Testis (tissue), 3 donors: ENCODE measurements around the gene WDR87. TPM values are rescaled to one million over a fixed set of nuclear protein-coding genes. Genes with fewer than 3 reads are reported as not detected.

Source experiments
- DNase-seq: peaks from one replicate; pipeline ENCODE4 v3.0.0-alpha.2; 2019
- H3K27ac ChIP-seq, 2 donors: fragments of 200-600 bp; sonication (generic); one replicate each; pipeline ENCODE4 v1.5.1; 2019
- H3K27me3 ChIP-seq: fragments of 200-600 bp; sonication (generic); one replicate; pipeline ENCODE4 v1.5.1; 2019
- H3K36me3 ChIP-seq: fragments of 200-600 bp; sonication (generic); one replicate; pipeline ENCODE4 v1.5.1; 2017; ENCODE audit warnings: low read depth; ENCODE audit errors: missing control alignments
- H3K4me1 ChIP-seq: fragments of 200-600 bp; sonication (generic); one replicate; pipeline ENCODE4 v1.5.1; 2019
- H3K4me3 ChIP-seq, 2 donors: fragments of 200-600 bp; sonication (generic); one replicate each; pipeline ENCODE4 v1.5.1; 2017 to 2019
- H3K9me3 ChIP-seq: fragments of 200-600 bp; sonication (generic); one replicate; pipeline ENCODE4 v1.5.1; 2017
- CTCF ChIP-seq, 3 experiments: fragments of 450-650 bp in 2 of 3; fragments of 200-600 bp in 1 of 3; sonication (generic) in 1 of 3; IDR thresholded peaks; one replicate each; pipeline ENCODE4 v1.5.1; 2016 to 2019; ENCODE audit warnings: antibody characterized with exemption in 3 of 3, mild to moderate bottlenecking in 2 of 3, moderate library complexity in 1 of 3
- POLR2A ChIP-seq: fragments of 450-650 bp; IDR thresholded peaks from one replicate; pipeline ENCODE4 v1.6.1; 2017; ENCODE audit warnings: antibody characterized with exemption, mild to moderate bottlenecking, moderate library complexity
- WGBS, 2 donors: methylation state at CpG; one replicate each; pipeline ENCODE4 v1.1.5; 2018; 5-methylcytosine and 5-hydroxymethylcytosine counted together
- intact Hi-C: fragments of 100-400 bp; cut with DNase I; formaldehyde crosslinking; loops from one replicate; pipeline ENCODE4 v1.15.1; 2023; ENCODE audit warnings: low total_unique reads
- polyA plus RNA-seq: library from polyadenylated mRNA; stranded (reverse); fragments of 350-450 nt; fragmentation: Illumina TruSeq; extraction: RNeasy Lipid Tissue Mini Kit (QIAGEN cat#74804); gene quantifications from one replicate; pipeline ENCODE4 v1.2.3, GENCODE V29; 2014; ENCODE audit warnings: low read depth, low replicate concordance; ENCODE audit not compliant: insufficient read depth
- total RNA-seq, 2 donors: library from RNA; depleted of rRNA; stranded (reverse); fragments of >200 nt; gene quantifications; one replicate each; pipeline ENCODE4 v1.2.3, GENCODE V29; 2016

WDR87 gene
- total and polyA plus RNA-seq, 3 donors from 2014 or later: 12.1 to 22.0 (median 15.3) TPM

- no peak for DNase-seq
- Histone ChIP-seq H3K9me3 (no peaks in the 10 kb centered on the region), H3K27me3 (no peaks in the 10 kb centered on the region), H3K27ac (no peak overlapping the region), H3K4me3 (no peak overlapping the region), H3K36me3 (no peaks in the 10 kb centered on the region), H3K4me1 (peaks cover 5% of the 10 kb centered on the region)
- WGBS, 2 donors: 81 to 85% methylated on average over 12 of the region's 12 CpGs
- intact Hi-C loops: no loop called here
- TF ChIP-seq CTCF (IDR thresholded peaks at IDR 0.05) (no peak), POLR2A (no peak)
These were observed 26.9 kb upstream of the WDR87 start for GRCh38 chr19:37932985-37933936.

GRCh38 chr19:37931881-37932655 is 25.7 kb upstream of the WDR87 start:
- DNase-seq: peak; percentile 46
- H3K9me3 ChIP-seq: no peaks in the 10 kb centered on the region
- WGBS, 2 donors: 33 to 35% methylated on average over 12 to 30 of the region's 30 CpGs
- H3K4me1 ChIP-seq: peaks cover 5% of the 10 kb centered on the region
- intact Hi-C loops: no loop called here
- TF ChIP-seq CTCF (IDR thresholded peaks at IDR 0.05): no peak
- no peak for TF ChIP-seq POLR2A
- no peaks in the 10 kb centered on the region for H3K27me3 ChIP-seq
- H3K27ac ChIP-seq: no peak overlapping the region
- H3K4me3 ChIP-seq: no peak overlapping the region
- no peaks in the 10 kb centered on the region for H3K36me3 ChIP-seq

GRCh38 chr19:37930416-37930815 is 24.0 kb upstream of the WDR87 start:
- TF ChIP-seq CTCF (IDR thresholded peaks at IDR 0.05): no peak
- TF ChIP-seq POLR2A: no peak
- Histone ChIP-seq H3K4me3 (no peak overlapping the region), H3K27ac (no peak overlapping the region), H3K4me1 (peaks cover 5% of the 10 kb centered on the region), H3K27me3 (no peaks in the 10 kb centered on the region), H3K36me3 (no peaks in the 10 kb centered on the region), H3K9me3 (no peaks in the 10 kb centered on the region)
- intact Hi-C loops: no loop called here
- DNase-seq: no peak
- 93 to 96% methylated on average over 5 of the region's 5 CpGs for WGBS, 2 donors

- H3K9me3 ChIP-seq: no peaks in the 10 kb centered on the region
- H3K36me3 ChIP-seq: no peaks in the 10 kb centered on the region
- H3K4me3 ChIP-seq: no peak overlapping the region
- DNase-seq: no peak
- H3K27ac ChIP-seq: no peak overlapping the region
- no peak for TF ChIP-seq POLR2A
- no peak for TF ChIP-seq CTCF (IDR thresholded peaks at IDR 0.05)
- WGBS, 2 donors: 85 to 92% methylated on average over 4 of the region's 4 CpGs
- no peaks in the 10 kb centered on the region for H3K27me3 ChIP-seq
- H3K4me1 ChIP-seq: peaks cover 5% of the 10 kb centered on the region
- intact Hi-C loops: no loop called here
These were observed 23.0 kb upstream of the WDR87 start for GRCh38 chr19:37929355-37929923.
